Breast epithelium (tissue), 4 donors: Measurements from ENCODE around the gene CNN2. TPM values are rescaled to one million over a fixed set of nuclear protein-coding genes. Genes with fewer than 3 reads are reported as not detected.

Experiments used
- DNase-seq, 2 donors: peaks; one replicate each; pipeline ENCODE4 v3.0.0-alpha.2; 2019; ENCODE audit warnings: low spot score in 2 of 2
- H3K27ac ChIP-seq, 2 donors: fragments of 200-600 bp; sonication (generic) in 1 of 2; one replicate each; pipeline ENCODE4 v1.5.1; 2016 to 2019; ENCODE audit warnings: mild to moderate bottlenecking in 1 of 2
- H3K27me3 ChIP-seq, 2 donors: fragments of 200-600 bp; sonication (generic) in 1 of 2; one replicate each; pipeline versions ENCODE4 v1.5.1 to v1.6.0; 2017 to 2019; ENCODE audit warnings: control low read depth in 1 of 2, mild to moderate bottlenecking in 1 of 2
- H3K36me3 ChIP-seq: fragments of 200-600 bp; one replicate; pipeline ENCODE4 v1.5.1; 2019
- H3K4me1 ChIP-seq, 2 donors: fragments of 200-600 bp; sonication (generic); one replicate each; pipeline ENCODE4 v1.5.1; 2016 to 2019; ENCODE audit warnings: control low read depth in 1 of 2
- H3K4me3 ChIP-seq, 3 donors: fragments of 200-600 bp; sonication (generic); 1 replicate in 2 of 3; 2 replicates in 1 of 3; pipeline ENCODE4 v1.5.1; 2016 to 2019; ENCODE audit warnings: mild to moderate bottlenecking in 3 of 3, moderate library complexity in 2 of 3
- H3K9me3 ChIP-seq, 2 donors: fragments of 200-600 bp; sonication (generic) in 1 of 2; one replicate each; pipeline ENCODE4 v1.5.1; 2016 to 2019; ENCODE audit warnings: control low read depth in 1 of 2
- POLR2A ChIP-seq: fragments of 450-650 bp; IDR thresholded peaks from one replicate; pipeline ENCODE4 v1.6.1; 2016; ENCODE audit warnings: antibody characterized with exemption, mild to moderate bottlenecking, moderate library complexity
- POLR2AphosphoS5 ChIP-seq, 3 donors: sonication (generic); formaldehyde crosslinking; IDR thresholded peaks; one replicate each; pipeline ENCODE4 v1.6.1; 2017; ENCODE audit warnings: antibody characterized with exemption in 3 of 3
- intact Hi-C: fragments of 100-400 bp; cut with DNase I; formaldehyde crosslinking; loops from one replicate; pipeline ENCODE4 v1.15.1; 2023; ENCODE audit warnings: low total_unique reads
- total RNA-seq, 3 donors: library from RNA; depleted of rRNA; stranded (reverse); fragments of >200 nt; gene quantifications; one replicate each; pipeline ENCODE4 v1.1.0, GENCODE V29; 2016
- TF ChIP-seq, protein P1 (sequence below), 3 donors: fragments of 450-650 bp; IDR thresholded peaks; one replicate each; pipeline ENCODE4 v1.5.1; 2016 to 2017; ENCODE audit warnings: antibody characterized with exemption in 3 of 3, mild to moderate bottlenecking in 3 of 3, moderate library complexity in 3 of 3

The CNN2 gene
- total RNA-seq, 3 donors from 2014 or later: 70.4 to 74.1 (median 70.7) TPM

DNA sequence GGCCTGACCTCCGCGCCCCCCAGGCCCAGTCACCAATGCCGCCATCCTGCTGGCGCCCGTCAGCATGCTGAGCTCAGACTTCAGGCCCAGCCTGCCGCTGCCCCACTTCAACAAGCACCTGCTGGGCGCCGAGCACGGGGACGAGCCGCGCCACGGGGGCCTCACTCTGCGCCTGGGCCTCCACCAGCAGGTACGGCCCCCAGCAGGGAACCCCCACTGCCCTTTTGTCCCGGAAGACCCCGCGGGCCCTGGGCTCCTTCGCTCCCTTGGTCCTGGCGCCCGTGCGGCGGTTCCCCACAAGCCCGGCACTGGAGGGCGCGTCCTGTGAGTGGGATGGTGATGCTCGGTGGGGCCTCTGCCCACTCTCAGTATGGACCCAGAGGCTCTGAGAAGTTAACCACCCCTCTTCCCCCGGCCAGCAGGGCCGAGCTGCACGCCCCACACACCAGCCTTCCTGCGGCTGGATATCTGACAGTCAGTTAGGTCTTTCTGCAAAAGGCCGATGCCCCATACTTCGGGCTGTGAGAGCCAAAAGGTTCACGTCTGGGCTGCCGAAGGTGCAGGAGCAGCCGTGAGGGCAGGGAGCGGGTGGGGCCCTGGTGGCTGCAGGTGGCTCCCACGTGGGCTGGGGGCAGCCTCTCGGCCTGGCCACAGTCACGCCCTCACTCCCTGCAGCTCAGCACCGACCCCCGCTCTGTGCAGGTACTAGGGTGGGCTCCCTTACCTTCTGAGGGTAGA lies 34.3 kb upstream of the CNN2 start:
- intact Hi-C loops: loop anchor here (10.0 kb wide), 1 partner anchor 217 kb away; no protein-coding TSS in a partner anchor
- H3K27ac ChIP-seq: no peak overlapping the region
- DNase-seq: no peak
- no peaks in the 10 kb centered on the region for H3K9me3 ChIP-seq
- H3K4me3 ChIP-seq: no peak overlapping the region
- H3K4me1 ChIP-seq: no peaks in the 10 kb centered on the region
- TF ChIP-seq POLR2A (no peak), POLR2AphosphoS5 (IDR thresholded peaks at IDR 0.05) (no peak)
- TF ChIP-seq, protein P1, sequence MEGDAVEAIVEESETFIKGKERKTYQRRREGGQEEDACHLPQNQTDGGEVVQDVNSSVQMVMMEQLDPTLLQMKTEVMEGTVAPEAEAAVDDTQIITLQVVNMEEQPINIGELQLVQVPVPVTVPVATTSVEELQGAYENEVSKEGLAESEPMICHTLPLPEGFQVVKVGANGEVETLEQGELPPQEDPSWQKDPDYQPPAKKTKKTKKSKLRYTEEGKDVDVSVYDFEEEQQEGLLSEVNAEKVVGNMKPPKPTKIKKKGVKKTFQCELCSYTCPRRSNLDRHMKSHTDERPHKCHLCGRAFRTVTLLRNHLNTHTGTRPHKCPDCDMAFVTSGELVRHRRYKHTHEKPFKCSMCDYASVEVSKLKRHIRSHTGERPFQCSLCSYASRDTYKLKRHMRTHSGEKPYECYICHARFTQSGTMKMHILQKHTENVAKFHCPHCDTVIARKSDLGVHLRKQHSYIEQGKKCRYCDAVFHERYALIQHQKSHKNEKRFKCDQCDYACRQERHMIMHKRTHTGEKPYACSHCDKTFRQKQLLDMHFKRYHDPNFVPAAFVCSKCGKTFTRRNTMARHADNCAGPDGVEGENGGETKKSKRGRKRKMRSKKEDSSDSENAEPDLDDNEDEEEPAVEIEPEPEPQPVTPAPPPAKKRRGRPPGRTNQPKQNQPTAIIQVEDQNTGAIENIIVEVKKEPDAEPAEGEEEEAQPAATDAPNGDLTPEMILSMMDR (IDR thresholded peaks at IDR 0.05): no peak
- peaks cover 2 to 17% of the 10 kb centered on the region in 2 donors for H3K27me3 ChIP-seq
- no peaks in the 10 kb centered on the region for H3K36me3 ChIP-seq

DNA sequence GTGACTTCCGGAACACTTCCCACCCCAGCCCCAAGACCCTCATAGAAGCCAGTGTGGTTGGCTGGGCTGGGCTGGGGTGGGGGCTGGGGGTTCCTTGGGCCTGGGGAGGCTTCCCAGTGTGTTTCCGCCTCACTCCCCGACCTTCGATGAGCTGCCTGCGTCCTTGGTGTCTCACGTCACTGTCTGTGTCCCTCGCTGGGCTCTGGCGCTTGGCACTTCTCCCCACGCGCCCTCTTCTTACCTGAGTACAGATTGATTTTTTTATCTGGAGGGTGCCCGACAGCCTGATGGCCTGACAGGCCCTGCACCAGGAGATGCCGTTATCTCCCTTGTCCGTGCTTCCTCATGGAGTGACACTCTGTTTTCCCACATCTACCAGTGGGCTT lies 33.7 kb upstream of the CNN2 start:
- intact Hi-C loops: loop anchor here (10.0 kb wide), 1 partner anchor 218 kb away; no protein-coding TSS in a partner anchor
- H3K36me3 ChIP-seq: no peaks in the 10 kb centered on the region
- H3K4me3 ChIP-seq: no peak overlapping the region
- no peak overlapping the region for H3K27ac ChIP-seq
- H3K9me3 ChIP-seq: no peaks in the 10 kb centered on the region
- no peaks in the 10 kb centered on the region for H3K4me1 ChIP-seq
- TF ChIP-seq POLR2AphosphoS5 (IDR thresholded peaks at IDR 0.05) (no peak), POLR2A (no peak)
- TF ChIP-seq, protein P1 (IDR thresholded peaks at IDR 0.05): no peak
- peaks cover 2 to 23% of the 10 kb centered on the region in 2 donors for H3K27me3 ChIP-seq
- no peak for DNase-seq

DNA sequence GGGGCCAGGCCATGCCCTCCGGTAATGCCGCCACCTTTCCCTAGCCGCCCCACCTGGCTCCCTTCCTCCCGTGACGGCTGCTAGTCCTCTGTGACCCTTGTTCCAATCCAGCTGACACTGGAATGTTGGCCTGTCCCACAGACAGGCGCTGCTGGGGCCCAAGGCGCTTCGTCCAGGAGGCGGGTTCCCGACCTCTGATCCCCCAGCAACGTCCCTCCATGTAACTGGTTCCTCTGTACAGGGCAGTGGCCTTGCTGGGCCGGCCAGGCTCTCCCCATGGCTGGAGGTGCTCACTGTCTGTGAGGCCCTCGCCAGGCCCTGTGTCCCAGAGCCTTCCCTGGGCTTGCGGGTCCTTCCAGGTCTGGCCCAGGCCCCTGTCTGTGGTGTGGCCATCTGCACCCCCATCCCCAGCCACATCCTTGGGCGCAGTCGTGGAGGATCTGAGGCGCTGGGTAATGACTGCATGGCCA lies 33.0 kb upstream of the CNN2 start:
- DNase-seq: no peak
- Histone ChIP-seq H3K27ac (no peak overlapping the region), H3K4me1 (no peaks in the 10 kb centered on the region), H3K27me3 (peaks cover 2 to 30% of the 10 kb centered on the region in 2 donors), H3K36me3 (no peaks in the 10 kb centered on the region), H3K9me3 (no peaks in the 10 kb centered on the region), H3K4me3 (no peak overlapping the region)
- intact Hi-C loops: loop anchor here (10.0 kb wide), 1 partner anchor 219 kb away; no protein-coding TSS in a partner anchor
- TF ChIP-seq, protein P1 (IDR thresholded peaks at IDR 0.05): no peak
- no peak for TF ChIP-seq POLR2A
- no peak for TF ChIP-seq POLR2AphosphoS5 (IDR thresholded peaks at IDR 0.05)

DNA sequence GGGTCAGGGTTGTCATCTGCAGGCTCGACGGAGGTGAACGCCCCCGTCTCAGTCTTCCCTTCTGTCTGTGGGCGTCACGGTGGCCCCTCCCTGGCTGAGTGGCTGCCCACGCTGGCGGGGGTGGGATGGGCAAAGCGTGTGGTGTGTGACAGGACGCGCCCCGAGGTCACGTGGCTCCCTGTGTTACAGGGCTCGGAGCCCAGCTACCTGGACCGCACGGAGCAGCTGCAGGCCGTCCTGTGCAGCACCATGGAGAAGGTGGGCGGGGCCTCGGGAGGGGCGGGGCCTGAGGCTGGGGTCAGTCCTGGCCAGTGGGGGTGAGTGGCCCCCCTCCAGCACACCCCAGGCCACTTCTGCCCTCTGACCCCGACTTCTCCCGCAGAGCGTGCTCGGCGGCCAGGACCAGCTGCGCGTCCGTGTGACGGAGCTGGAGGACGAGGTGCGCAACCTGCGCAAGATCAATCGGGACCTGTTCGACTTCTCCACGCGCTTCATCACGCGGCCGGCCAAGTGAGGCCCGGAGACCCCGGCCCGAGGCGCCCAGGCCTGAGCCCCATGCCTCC lies 32.5 kb upstream of the CNN2 start:
- H3K4me1 ChIP-seq: no peaks in the 10 kb centered on the region
- no peak for DNase-seq
- intact Hi-C loops: loop anchor here (10.0 kb wide), 1 partner anchor 219 kb away; no protein-coding TSS in a partner anchor
- no peaks in the 10 kb centered on the region for H3K36me3 ChIP-seq
- no peak overlapping the region for H3K27ac ChIP-seq
- H3K9me3 ChIP-seq: no peaks in the 10 kb centered on the region
- H3K4me3 ChIP-seq: no peak overlapping the region
- TF ChIP-seq POLR2AphosphoS5 (IDR thresholded peaks at IDR 0.05) (no peak), POLR2A (no peak)
- TF ChIP-seq, protein P1 (IDR thresholded peaks at IDR 0.05): no peak
- peaks cover 2 to 35% of the 10 kb centered on the region in 2 donors for H3K27me3 ChIP-seq

DNA sequence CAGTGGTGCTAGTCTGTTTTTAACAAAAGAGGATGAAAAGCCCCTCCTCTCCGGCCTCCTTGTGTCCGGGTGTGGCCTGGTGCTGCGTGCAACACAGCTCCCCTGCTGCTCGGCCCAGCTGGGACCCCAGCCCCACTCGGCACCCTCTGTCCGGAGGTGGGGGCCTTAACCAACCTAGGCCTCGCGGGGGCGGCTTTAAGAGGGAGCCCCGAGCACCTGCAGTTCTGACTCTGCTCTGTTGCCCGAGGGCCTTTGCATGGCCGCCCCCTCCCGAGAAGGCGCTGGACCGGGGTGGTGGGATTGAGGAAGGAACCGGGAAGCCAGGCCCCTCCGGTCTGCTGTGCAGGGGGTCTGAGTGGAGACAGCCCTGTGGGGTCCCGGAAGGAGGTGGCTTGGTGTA lies 31.9 kb upstream of the CNN2 start:
- no peak for DNase-seq
- peaks cover 2 to 41% of the 10 kb centered on the region in 2 donors for H3K27me3 ChIP-seq
- no peaks in the 10 kb centered on the region for H3K4me1 ChIP-seq
- no peaks in the 10 kb centered on the region for H3K9me3 ChIP-seq
- H3K27ac ChIP-seq: no peak overlapping the region
- intact Hi-C loops: loop anchor here (10.0 kb wide), 1 partner anchor 220 kb away; no protein-coding TSS in a partner anchor
- no peak overlapping the region for H3K4me3 ChIP-seq
- no peaks in the 10 kb centered on the region for H3K36me3 ChIP-seq
- TF ChIP-seq, protein P1 (IDR thresholded peaks at IDR 0.05): no peak
- no peak for TF ChIP-seq POLR2AphosphoS5 (IDR thresholded peaks at IDR 0.05)
- no peak for TF ChIP-seq POLR2A
